GM06990 (cell line): ENCODE data around the gene TNIK.

Source experiments
- DNase-seq: peaks from one replicate; pipeline ENCODE4 v3.0.0-alpha.2; 2011; ENCODE audit not compliant: insufficient read length; ENCODE audit errors: extremely low read depth
- H3K27me3 ChIP-seq: replicated peaks from 2 replicates; pipeline ENCODE4 v1.6.0; 2011; ENCODE audit warnings: low read length; ENCODE audit not compliant: control insufficient read depth, insufficient read depth
- H3K36me3 ChIP-seq: 2 replicates; pipeline ENCODE4 v1.5.1; 2011; ENCODE audit warnings: low read length; ENCODE audit not compliant: control insufficient read depth, insufficient read depth
- H3K4me3 ChIP-seq: replicated peaks from 2 replicates; pipeline ENCODE4 v1.5.1; 2011; ENCODE audit warnings: low read depth, mild to moderate bottlenecking, control low read depth, low read length
- TF ChIP-seq, protein P1 (sequence below): IDR thresholded peaks from 2 replicates; pipeline ENCODE4 v1.5.1; 2011; ENCODE audit warnings: low read length, control low read depth, mild to moderate bottlenecking, inconsistent platforms; ENCODE audit not compliant: insufficient read depth, poor library complexity, severe bottlenecking

Gene TNIK

DNA sequence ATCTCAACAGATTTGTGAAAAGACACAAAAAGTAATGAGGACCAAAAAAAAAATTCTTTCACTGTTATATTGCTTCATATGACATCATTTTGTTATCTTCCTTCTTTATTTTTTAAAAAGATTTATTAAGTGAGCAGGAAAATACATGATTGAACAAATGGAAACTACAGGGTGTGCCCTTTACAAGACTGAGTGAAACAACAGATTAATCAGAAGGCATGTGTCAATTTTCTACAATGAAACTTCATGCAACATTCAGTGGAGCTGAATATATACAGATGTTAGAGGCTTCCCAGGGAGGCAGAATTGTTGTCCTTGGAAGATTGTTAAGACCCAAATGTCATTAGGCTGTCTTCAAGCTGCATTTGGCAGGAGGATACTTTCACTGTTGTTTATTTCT lies 405.3 kb downstream of the TNIK start:
- no peaks in the 10 kb centered on the region for H3K36me3 ChIP-seq
- H3K27me3 ChIP-seq: no peaks in the 10 kb centered on the region
- no peak overlapping the region for H3K4me3 ChIP-seq
- TF ChIP-seq, protein P1, sequence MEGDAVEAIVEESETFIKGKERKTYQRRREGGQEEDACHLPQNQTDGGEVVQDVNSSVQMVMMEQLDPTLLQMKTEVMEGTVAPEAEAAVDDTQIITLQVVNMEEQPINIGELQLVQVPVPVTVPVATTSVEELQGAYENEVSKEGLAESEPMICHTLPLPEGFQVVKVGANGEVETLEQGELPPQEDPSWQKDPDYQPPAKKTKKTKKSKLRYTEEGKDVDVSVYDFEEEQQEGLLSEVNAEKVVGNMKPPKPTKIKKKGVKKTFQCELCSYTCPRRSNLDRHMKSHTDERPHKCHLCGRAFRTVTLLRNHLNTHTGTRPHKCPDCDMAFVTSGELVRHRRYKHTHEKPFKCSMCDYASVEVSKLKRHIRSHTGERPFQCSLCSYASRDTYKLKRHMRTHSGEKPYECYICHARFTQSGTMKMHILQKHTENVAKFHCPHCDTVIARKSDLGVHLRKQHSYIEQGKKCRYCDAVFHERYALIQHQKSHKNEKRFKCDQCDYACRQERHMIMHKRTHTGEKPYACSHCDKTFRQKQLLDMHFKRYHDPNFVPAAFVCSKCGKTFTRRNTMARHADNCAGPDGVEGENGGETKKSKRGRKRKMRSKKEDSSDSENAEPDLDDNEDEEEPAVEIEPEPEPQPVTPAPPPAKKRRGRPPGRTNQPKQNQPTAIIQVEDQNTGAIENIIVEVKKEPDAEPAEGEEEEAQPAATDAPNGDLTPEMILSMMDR: no peak
- DNase-seq: no peak

- no peaks in the 10 kb centered on the region for H3K27me3 ChIP-seq
- DNase-seq: no peak
- no peaks in the 10 kb centered on the region for H3K36me3 ChIP-seq
- TF ChIP-seq, protein P1: no peak
- H3K4me3 ChIP-seq: no peak overlapping the region
Measured at GRCh38 chr3:171054231-171054630, 406.0 kb downstream of the TNIK start.

GRCh38 chr3:171049861-171050444 lies 410.3 kb downstream of the TNIK start:
- Histone ChIP-seq H3K27me3 (no peaks in the 10 kb centered on the region), H3K36me3 (no peaks in the 10 kb centered on the region), H3K4me3 (no peak overlapping the region)
- no peak for DNase-seq
- TF ChIP-seq, protein P1: peak; percentile 58

DNA sequence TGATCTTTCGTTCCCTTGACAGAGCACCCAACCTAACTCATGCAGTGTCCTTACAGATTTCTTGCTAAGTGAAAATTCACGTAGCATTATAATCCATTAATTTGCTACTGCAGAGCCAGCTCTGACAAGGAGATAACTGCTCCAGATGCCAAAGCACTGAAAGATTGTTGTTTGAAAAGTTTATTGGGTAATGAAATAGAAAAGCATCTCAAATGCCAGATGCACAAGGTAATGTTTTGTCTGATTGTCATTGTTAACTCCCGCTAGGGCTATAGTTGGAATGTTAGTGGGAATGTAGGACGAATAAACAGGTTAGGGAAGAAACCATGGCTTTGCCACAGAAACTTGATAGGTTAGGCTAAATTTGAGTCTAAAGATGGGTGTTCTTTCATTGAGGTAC lies 413.4 kb downstream of the TNIK start:
- no peak overlapping the region for H3K4me3 ChIP-seq
- TF ChIP-seq, protein P1: no peak
- no peak for DNase-seq

DNA sequence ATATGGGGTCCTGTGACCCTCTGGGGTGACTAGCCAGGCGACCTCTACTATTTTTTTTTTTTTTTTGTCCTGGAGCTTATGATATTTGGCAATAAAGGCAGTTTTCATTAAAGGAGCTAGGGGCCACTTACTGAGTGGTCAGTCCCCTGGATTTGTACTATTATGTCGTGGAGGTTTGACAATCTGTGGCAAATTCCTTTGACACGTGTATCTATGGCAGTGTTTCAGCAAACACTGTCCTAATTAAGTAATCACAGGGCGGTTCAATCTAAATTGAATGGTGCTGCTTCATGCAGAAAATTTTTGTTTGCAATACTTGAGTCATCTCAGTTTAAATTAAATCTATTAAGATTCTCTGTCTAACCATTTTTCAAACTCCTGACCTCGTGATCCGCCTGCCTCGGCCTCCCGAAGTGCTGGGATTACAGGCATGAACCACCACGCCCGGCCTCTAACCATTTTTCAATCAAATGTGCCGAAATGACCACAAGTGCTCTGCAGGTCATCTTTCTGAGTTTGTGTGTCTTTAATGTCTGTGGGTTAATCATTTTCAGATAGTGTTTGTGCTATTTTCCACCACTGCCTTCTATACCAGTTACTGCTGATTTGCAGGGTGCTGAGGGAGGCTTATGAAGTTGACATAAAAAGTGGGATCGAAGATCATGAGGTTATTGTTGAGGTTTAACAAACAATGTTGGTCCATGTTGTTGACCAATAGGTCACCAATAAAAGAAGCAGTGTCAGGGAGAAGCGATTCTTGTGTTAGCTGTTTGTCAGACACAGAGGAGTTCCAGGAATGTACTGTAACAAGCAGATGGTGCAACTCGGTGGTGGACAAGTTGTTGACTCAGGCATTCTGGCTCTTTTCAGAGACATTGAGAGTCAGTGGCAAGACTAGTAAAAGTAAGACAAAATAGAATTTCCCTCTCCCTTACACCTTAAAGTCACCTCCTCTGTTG lies 415.1 kb downstream of the TNIK start:
- TF ChIP-seq, protein P1: no peak
- H3K27me3 ChIP-seq: no peaks in the 10 kb centered on the region
- H3K4me3 ChIP-seq: no peak overlapping the region
- no peaks in the 10 kb centered on the region for H3K36me3 ChIP-seq
- DNase-seq: no peak

More for the DNA sequence above, 413.4 kb downstream of the TNIK start:
- Histone ChIP-seq H3K27me3 (no peaks in the 10 kb centered on the region), H3K36me3 (no peaks in the 10 kb centered on the region)
